ENCODE data around the gene ZNF287. TPM values are rescaled to one million over a fixed set of nuclear protein-coding genes. Genes with fewer than 3 reads are reported as not detected.
"Not testable (repeated sequence)": the region's sequence is repeated elsewhere in the genome, so short reads cannot be mapped to it uniquely, and the experiment has no call there.

Gene ZNF287
- total RNA-seq (2014; rRNA removed; shearing (Covaris generic); ENCODE audit: low replicate concordance) = 4.8 and 6.1 TPM in 2 replicates

DNA sequence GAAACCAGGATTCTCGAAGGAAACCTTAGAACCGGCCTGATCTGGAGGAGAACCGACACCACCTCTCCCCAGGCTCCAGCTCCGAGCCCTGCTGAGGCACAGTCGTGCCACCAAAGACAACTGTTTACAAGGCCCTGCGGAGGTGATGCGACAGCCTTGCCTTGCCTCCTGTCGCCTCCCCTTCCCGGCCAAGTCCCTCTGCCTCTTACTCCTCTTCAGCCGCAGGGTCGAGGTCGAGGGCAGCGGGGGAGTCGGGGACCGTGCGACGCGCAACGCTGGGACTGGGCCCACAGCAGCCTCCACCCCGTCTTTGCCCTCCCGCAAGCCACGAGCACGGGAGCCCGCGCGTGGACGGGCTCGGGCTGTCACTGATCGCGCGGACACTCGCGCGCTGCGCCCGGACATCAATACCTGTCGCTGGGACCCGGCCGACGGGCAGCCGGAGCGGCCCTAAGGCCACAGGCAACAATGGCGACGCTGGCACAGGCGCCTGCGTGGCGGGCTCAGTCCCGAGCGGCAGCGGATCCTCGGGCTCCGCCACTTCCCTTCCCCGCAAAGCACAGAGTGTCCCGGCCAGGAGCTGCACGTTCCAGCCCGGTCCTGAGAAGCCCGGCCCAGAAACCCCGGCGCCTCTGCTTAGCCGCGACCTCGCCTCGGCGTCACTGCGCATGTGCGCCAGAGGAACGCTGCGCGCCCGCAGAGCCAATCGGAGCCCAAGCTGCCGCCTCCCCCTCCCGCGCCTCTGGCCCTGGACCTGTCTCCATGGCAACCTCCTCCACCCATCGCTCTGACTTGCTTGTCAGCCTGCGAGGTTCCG lies at the start of gene ZNF287:
ZNF287 (minus strand) TSS at position 664 of the 817 bp plus-strand sequence. CDS start 1,473 bp downstream, outside the sequence.
- in situ Hi-C loops (cut with HindIII; ENCODE audit: low pct_unique_long_range_greater_than_20kb, low sequenced_read_pairs) = no loop called here
- DNase-seq (ENCODE audit: low read depth) = peak; percentile 76

DNA sequence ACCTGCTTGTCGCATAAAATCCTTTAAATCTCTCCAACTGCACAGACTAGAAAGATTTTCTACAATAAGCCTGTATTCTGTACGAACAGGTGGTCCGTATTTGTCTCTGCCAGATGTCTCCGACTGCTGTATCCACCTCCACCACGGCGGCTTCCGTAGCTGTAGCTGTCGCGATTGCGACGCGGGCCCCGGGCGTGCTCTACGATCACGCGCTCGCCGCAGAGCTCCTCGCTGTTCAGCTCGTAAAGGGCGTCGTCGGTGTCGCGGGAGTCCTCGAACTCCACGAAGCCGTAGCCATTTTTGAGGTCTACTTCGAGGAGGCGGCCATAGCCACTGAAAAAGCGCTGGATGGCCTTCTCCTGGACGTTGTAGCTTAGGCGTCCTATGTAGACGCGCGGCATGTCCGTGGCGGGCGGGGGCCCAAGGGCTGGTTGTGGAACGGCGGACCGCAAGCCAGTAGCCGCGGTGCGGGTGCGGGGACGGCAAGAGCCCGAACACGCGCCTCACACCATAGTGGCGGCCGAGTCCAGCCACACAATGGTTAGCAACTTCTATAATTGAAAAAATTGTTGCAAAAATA lies 48.6 kb upstream of the ZNF287 start:
- no peak for DNase-seq (ENCODE audit: low read depth)
- in situ Hi-C loops (cut with HindIII; ENCODE audit: low pct_unique_long_range_greater_than_20kb, low sequenced_read_pairs) = no loop called here

DNA sequence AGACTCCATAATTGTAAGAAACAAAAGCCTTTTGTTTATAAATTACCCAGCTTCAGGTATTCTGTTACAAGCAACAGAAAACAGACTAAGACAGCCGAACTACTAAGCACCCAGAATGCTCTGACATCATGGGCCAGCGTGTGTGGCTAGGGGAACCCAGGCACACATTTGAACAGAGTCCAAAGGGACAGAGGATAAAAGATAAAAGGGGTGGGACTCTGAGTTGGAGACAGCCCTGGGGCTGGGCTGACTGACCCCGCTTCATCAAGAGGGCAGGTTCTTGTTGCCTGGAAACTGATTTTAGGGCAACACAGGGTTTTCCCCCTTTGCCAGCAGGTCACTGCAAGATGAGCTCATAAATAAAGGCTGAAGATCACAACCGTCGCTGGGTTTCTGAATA lies 30.5 kb upstream of the ZNF287 start:
- in situ Hi-C loops (cut with HindIII; ENCODE audit: low pct_unique_long_range_greater_than_20kb, low sequenced_read_pairs) = no loop called here
- no peak for DNase-seq (ENCODE audit: low read depth)

DNA sequence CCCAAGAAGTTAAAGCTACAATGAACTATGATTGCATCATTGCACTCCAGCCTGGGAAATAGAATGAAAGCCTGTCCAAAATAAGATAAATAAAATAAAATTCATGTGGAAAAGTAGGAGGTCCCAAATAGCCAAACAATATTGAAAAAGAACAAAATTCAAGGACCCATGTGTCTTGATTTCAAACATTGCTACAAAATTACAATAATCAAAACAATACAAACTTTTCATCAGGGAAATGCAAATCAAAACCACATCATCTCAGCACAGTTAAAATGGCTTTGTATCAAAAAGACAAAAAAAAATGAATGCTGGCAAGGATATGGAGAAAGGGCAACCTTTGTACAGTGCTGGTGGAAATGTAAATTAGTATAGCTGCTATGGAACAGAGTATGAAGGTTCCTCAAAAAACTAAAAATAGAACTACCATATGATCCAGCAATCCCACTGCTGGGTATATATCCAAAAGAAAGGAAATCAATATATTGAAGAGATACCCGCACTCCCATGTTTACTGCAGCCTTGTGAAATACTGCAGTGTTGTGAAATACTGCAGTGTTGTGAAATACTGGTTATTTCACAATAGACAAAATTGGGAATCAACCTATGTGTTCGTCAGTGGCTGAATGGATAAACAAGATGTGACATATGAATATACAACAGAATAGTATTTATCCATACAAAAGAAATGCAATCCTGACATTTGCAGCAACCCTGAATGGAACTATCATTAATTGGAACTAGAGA lies 24.5 kb upstream of the ZNF287 start:
- no peak for DNase-seq (ENCODE audit: low read depth)
- in situ Hi-C loops (cut with HindIII; ENCODE audit: low pct_unique_long_range_greater_than_20kb, low sequenced_read_pairs) = no loop called here

DNA sequence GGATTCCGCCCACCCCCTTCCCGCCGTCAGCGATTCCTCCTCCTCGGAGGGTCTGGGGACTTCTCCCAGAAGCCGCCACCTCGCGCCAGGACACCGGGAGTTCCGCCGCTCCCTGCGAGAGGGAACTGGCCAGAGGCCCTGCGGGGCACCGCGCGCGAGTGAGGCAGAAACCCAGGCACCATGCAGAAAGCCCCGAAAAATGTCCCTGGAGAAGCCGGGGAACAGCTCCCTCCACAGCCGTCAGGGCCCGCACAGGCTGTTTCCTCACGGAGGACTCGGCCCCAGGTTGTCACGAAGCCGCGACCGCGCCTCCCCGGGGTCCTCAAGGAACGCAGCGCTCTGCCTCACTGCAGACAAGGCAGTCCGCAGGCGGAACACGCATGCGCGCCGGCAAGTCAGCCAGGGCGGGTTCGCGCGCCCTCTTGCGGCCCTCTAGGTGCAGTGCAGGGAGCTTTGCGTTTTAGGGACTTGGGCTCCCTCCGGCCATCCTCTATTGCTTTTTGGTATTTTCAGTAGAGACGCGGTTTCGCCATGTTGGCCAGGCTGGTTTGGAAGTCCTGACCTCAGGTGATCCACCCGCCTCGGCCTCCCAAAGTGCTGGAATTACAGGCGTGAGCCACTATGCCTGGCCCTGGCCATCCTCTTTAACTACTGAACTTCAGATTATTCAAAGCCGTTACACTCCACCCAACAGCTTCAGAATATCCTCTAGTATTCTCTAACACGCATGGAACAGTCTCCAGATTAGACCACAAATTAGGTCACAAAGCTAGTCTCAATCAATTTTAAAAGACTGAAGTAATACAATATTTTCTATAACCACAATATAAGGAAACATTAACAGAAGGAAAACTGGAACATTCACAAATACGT lies 20.3 kb upstream of the ZNF287 start:
- in situ Hi-C loops (cut with HindIII; ENCODE audit: low pct_unique_long_range_greater_than_20kb, low sequenced_read_pairs) = no loop called here
- peak; percentile 78 for DNase-seq (ENCODE audit: low read depth)

DNA sequence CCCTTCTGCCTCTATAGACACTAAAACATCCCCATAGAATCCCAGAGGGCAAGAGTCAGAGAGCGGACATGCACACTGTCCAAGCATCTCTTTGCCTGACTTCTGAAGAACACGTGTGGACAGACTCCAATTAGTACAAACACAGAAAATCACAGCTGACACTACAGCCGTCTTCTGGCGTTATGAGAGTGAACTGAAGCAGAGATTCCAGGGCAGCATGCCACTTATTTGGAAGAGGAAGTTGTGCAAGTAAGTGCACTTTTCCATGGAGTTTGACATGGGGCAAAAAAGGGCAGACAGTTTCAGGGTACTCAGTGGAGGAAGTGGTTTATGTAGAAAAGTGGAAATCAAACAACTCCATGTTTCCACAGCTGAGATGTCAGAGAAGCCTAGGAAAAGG lies 16.8 kb upstream of the ZNF287 start:
- DNase-seq (ENCODE audit: low read depth) = no peak
- in situ Hi-C loops (cut with HindIII; ENCODE audit: low pct_unique_long_range_greater_than_20kb, low sequenced_read_pairs) = no loop called here

DNA sequence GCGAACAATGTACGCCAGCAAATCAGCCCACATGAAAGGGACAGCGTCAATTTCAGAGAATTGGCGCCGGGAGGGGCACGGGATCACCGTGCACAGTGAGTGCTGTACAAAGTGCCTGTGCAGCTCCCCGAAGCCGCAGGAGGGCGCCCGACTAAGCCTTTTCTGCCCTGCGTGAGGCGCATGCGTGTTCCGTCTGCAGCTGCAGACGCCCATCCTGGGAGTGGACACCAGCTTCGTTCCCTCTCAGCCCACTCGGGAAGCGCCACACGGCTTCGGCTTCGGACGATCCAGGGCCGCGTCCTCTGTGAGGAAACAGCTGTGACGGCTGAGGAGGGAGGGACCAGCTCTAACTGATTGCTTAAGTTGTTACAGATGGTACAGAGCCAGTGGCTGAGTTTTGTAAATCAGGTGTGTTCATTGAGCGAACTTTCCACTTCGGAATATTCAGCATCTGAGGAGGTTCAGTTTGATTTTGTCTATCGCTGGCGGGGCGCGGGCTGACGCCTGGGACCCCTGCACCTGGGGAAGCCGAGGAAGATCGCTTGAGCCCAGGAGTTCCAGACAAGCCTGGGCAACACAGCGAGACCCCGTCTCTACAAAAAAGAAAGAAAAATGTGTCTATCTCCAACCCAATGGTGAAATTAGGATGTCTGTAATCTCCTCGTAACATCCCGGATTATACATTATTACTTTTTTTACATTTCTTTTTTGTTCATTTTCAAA lies 15.4 kb upstream of the ZNF287 start:
- in situ Hi-C loops (cut with HindIII; ENCODE audit: low pct_unique_long_range_greater_than_20kb, low sequenced_read_pairs) = no loop called here
- DNase-seq (ENCODE audit: low read depth) = peak; percentile 71

DNA sequence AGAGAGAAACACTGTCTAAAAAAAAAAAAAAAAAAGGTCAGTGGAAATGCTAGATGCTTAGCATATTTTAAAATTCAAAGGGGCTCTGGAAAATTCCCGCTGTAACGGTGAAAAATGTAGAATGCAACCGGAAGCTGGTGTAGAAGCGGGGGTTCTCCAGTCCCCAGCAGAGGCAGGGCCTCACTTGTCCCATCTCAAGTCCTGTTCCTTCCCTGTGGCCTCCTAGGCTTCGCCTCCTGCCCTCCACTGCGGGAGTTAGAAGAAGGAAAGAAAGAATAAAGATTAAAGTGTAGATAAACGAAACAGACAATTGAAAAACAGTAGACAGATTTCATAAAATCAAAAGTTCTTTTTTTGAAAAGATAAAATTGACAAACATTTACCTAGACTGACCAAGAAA lies 14.8 kb upstream of the ZNF287 start:
- no peak for DNase-seq (ENCODE audit: low read depth)
- in situ Hi-C loops (cut with HindIII; ENCODE audit: low pct_unique_long_range_greater_than_20kb, low sequenced_read_pairs) = no loop called here

DNA sequence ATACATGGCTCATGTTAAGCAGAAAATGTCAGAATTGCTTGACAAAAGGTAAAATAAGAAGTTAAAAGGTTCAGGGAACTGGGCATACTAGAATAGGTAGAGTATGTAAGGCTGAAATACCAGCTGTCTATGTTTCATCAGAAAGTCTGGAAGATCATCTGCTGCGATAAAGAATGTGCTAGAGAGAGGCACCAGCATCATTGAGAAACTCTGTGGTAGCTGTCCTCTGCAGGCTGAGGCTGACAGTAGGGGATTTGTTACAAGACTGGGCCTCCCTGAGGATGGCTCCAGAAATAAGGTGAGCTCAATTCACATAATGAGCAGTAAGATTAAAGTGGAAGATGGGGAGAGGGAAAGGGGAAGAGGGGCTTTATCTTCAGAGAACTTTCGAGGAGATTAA lies 4.5 kb upstream of the ZNF287 start:
- in situ Hi-C loops (cut with HindIII; ENCODE audit: low pct_unique_long_range_greater_than_20kb, low sequenced_read_pairs) = no loop called here
- no peak for DNase-seq (ENCODE audit: low read depth)

DNA sequence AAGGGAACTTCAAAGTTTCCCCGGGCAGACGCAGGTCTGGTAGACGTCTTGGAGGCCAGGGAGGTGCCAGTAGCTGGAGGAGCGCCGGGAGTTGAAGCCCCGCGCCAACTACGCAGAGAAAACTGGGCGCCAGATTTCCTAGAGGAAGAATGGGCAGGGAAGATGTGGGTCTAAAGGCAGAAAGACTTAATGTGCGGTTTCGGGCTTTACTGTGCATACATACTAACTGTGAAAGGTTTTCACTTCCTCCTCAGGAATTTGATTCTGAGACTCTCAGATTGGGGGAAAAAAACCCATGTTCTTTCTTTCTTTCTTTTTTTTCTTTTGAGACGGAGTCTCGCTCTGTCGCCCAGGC lies 331 bp upstream of the ZNF287 start:
- in situ Hi-C loops (cut with HindIII; ENCODE audit: low pct_unique_long_range_greater_than_20kb, low sequenced_read_pairs) = no loop called here
- no peak for DNase-seq (ENCODE audit: low read depth)

DNA sequence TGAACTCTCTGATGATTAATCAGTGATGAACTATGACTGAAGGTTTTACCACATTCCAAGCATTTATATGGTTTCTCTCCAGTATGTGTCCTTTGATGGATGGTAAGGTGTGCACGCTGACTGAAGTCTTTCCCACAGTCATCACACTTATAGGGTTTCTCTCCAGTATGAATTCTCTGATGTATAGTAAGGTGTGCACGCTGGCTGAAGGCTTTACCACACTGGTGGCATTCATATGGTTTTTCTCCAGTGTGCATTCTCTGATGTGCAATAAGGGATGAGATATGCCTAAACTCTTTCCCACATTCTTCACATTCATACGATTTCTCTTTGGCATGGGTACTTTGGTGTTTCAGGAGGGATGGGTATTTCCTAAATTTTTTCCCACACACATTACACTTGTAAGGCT lies 16.4 kb downstream of the ZNF287 start:
- in situ Hi-C loops (cut with HindIII; ENCODE audit: low pct_unique_long_range_greater_than_20kb, low sequenced_read_pairs) = no loop called here
- DNase-seq (ENCODE audit: low read depth) = no peak

DNA sequence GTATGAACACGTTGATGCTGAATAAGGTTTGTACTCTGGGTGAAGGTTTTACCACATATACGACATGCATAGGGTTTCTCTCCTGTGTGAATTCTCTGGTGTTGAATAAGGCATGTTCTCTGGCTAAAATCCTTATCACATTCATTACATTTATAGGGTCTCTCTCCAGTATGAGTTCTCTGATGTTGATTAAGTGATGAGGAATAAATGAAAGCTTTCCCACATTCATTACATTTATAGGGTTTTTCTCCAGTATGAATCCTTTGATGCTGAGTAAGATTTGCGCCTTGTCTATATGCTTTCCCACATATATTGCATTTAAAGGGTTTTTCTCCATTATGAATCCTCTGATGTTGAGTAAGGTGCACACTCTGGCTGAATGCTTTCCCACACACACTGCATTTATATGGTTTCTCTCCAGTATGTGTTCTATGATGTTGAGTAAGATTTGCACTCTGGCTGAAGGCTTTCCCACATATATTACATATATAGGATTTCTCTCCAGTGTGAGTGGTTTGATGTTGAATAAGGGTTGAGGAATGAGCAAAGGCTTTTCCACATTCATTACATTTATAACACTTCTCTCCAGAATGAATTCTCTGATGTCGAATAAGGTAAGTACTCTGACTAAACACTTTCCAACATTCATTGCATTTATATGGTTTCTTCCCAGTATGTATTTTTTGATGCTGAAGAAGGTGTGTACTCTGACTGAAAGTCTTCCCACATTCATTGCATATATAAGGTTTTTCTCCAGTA lies 16.9 kb downstream of the ZNF287 start:
- in situ Hi-C loops (cut with HindIII; ENCODE audit: low pct_unique_long_range_greater_than_20kb, low sequenced_read_pairs) = no loop called here
- peak; percentile 14 for DNase-seq (ENCODE audit: low read depth)

DNA sequence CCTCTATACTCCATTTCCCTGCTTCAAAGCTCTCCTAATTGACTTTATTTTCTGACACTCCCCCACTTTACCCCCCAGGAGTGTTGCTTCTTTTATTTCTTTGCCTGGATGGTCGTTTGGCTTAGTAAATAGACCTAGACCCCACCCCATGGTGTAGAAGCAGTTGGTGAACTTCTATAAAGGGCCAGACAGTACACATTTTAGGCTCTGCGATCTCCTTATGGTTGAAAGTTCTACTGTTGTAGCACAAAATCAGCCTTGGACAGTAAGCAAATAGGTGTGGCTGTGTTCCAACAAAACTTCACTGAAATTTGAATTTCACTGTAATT lies 31.9 kb downstream of the ZNF287 start:
- DNase-seq (ENCODE audit: low read depth) = no peak
- in situ Hi-C loops (cut with HindIII; ENCODE audit: low pct_unique_long_range_greater_than_20kb, low sequenced_read_pairs) = no loop called here

DNA sequence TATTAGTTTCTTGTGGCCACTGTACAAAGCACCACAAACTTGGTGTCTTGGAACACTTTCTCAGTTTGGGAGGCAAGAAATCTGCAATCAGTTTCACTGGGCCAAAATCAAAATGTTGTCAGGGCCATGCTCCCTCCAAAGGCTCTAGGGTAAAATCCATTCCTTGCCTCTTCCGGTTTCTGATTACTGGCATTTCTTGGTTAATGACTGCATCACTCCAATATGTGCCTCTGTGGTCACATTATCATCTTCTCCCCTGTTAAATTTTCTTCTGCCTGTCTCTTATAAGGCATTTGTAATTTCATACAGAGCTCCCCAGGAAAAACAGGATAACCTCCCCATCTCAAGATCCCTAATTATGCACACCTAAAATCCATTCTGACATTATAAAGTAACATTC lies 34.8 kb downstream of the ZNF287 start:
- no peak for DNase-seq (ENCODE audit: low read depth)
- in situ Hi-C loops (cut with HindIII; ENCODE audit: low pct_unique_long_range_greater_than_20kb, low sequenced_read_pairs) = no loop called here

DNA sequence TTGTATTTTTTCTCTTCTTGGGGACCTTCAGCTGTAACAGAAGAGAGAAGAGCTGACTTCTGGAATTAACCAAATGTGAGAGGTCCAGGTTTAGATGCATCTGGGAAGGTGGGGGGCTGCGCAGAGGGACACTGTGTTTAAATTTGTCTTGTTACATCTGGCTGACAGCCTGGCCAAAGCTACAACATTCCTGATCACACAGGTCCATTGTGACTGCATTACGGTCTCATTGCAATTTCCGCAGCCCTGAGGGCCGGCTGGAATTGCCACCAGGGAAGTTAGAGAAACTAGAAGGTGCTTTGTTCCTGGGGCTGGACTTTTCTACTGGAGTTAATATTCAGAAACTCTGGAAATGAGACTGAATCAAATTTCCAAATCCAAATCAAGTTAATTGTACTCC lies 39.1 kb downstream of the ZNF287 start:
- DNase-seq (ENCODE audit: low read depth) = no peak
- in situ Hi-C loops (cut with HindIII; ENCODE audit: low pct_unique_long_range_greater_than_20kb, low sequenced_read_pairs) = no loop called here

DNA sequence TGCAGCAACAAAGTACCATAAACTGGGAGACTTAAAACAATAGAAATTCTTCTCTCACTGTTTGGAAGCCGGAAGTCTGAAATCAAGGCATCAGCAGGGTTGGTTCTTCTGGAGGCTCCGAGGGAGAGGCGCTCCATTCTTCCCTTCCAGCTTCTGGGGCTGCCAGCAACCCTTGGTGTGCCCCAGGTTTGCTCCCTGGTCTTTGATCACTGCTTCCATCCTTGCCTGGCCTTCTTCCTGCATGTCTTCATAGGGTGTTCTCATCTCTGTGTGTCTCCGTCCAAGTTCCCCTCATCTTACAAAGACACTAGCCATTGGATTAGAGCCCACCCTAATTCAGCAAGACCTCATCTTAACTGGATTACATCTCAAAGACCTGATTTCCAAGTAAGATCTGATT lies 41.7 kb downstream of the ZNF287 start:
- DNase-seq (ENCODE audit: low read depth) = no peak
- in situ Hi-C loops (cut with HindIII; ENCODE audit: low pct_unique_long_range_greater_than_20kb, low sequenced_read_pairs) = no loop called here

DNA sequence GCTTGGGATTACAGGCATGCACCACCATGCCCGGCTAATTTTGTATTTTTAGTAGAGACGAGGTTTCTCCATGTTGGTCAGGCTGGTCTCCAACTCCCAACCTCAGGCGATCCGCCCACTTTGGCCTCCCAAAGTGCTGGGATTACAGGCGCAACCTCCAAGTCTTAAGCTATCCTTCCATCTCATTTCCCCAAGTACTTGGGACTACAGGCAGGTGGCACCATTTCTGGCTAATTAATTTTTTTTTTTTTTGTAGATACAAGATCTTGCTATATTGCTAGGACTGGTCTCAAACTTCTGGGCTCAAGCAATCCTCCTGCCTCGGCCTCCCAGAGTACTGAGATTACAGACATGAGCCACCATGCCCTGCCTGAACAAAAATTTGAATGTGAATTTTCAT lies 43.4 kb downstream of the ZNF287 start:
- DNase-seq (ENCODE audit: low read depth); in situ Hi-C loops (cut with HindIII; ENCODE audit: low pct_unique_long_range_greater_than_20kb, low sequenced_read_pairs): not testable (repeated sequence)

All from Caki2 (cell line).